ENCODE measurements around the gene ODAD2. TPM values are rescaled to one million over a fixed set of nuclear protein-coding genes. Genes with fewer than 3 reads are reported as not detected.

ODAD2 gene
- total and polyA plus RNA-seq, 2 donors (not counting 1 experiment from before 2014, with no cell fraction given), result not detected

DNA sequence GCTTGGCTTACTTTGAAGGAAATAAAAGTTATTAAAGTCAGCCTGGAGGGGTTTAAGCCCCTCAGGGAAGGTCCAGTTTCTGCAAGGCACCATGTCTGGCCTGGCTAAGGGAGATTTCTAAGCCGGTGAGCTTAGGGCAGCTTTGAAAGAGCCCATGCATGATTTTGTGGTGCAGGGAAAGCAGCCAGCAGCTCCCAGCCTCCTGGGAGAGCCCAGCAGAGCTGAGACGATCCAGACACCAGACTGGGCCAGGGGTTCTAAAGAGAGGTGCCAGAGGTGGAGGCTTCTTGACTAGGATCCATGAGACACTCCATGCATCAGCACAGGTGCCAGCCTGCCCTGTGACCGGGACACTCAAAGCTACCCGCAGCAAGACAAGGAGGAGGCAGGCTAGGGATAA, 193.7 kb downstream of the ODAD2 start:
- no peak overlapping the region for H3K4me3 ChIP-seq (ENCODE audit: control extremely low read depth in 1 of 5, extremely low read depth in 1 of 5, insufficient read depth in 1 of 5, low read depth in 2 of 5, low read length in 4 of 5)
- Mint-ChIP-seq H3K27ac (no peak overlapping the region), H3K4me1 (no peaks in the 10 kb centered on the region), H3K4me3 (no peak overlapping the region), H3K9me3 (ENCODE audit: insufficient read depth) (no peaks in the 10 kb centered on the region), H3K27me3 (peaks cover 4% of the 10 kb centered on the region)
- no peak overlapping the region for H3K27ac ChIP-seq (ENCODE audit: low read length in 2 of 2)
- no peak overlapping the region for H3K4me2 ChIP-seq (replicated peaks; ENCODE audit: low read depth, low read length, poor library complexity, severe bottlenecking)
- CTCF ChIA-PET, result no interaction called here
- no peaks in the 10 kb centered on the region for H3K79me2 ChIP-seq (ENCODE audit: control insufficient read depth, insufficient read depth, low read length)
- H3K4me1 ChIP-seq (ENCODE audit: control insufficient read depth in 2 of 2, insufficient read depth in 2 of 2, low read length in 2 of 2), result no peaks in the 10 kb centered on the region
- TF ChIP-seq, protein P1, sequence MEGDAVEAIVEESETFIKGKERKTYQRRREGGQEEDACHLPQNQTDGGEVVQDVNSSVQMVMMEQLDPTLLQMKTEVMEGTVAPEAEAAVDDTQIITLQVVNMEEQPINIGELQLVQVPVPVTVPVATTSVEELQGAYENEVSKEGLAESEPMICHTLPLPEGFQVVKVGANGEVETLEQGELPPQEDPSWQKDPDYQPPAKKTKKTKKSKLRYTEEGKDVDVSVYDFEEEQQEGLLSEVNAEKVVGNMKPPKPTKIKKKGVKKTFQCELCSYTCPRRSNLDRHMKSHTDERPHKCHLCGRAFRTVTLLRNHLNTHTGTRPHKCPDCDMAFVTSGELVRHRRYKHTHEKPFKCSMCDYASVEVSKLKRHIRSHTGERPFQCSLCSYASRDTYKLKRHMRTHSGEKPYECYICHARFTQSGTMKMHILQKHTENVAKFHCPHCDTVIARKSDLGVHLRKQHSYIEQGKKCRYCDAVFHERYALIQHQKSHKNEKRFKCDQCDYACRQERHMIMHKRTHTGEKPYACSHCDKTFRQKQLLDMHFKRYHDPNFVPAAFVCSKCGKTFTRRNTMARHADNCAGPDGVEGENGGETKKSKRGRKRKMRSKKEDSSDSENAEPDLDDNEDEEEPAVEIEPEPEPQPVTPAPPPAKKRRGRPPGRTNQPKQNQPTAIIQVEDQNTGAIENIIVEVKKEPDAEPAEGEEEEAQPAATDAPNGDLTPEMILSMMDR (IDR thresholded peaks at IDR 0.05), result no peak
- no peak for TF ChIP-seq EZH2 (IDR thresholded peaks at IDR 0.05; ENCODE audit: borderline replicate concordance, insufficient read depth, low read depth, low read length, poor library complexity, severe bottlenecking)
- H3K27me3 ChIP-seq (replicated peaks in 1 of 4; ENCODE audit: control extremely low read depth in 1 of 4, control insufficient read depth in 3 of 4, insufficient read depth in 4 of 4, low read length in 3 of 4), result peaks cover 0 to 4% (median 0%) of the 10 kb centered on the region in 4 experiments
- H4K20me1 ChIP-seq (ENCODE audit: control insufficient read depth, insufficient read depth, low read length, poor library complexity, severe bottlenecking), result no peaks in the 10 kb centered on the region
- 78% methylated on average over 2 of the region's 4 CpGs for WGBS (ENCODE audit: insufficient coverage)
- POLR2A ChIA-PET, result no interaction called here
- DNase-seq, result no peak
- H3K9me3 ChIP-seq (ENCODE audit: control extremely low read depth in 1 of 3, control insufficient read depth in 2 of 3, insufficient read depth in 1 of 3, low read length in 2 of 3), result peaks cover 0 to 3% (median 0%) of the 10 kb centered on the region in 3 donors
- no peak for ATAC-seq (ENCODE audit: low read depth)
- H3K36me3 ChIP-seq (replicated peaks in 1 of 2; ENCODE audit: control extremely low read depth in 1 of 2, control insufficient read depth in 1 of 2, extremely low read depth in 1 of 2, insufficient read depth in 2 of 2, low read length in 1 of 2), result no peaks in the 10 kb centered on the region
- no peak overlapping the region for H3K9ac ChIP-seq (ENCODE audit: low read length)
- intact Hi-C loops (cut with micrococcal nuclease), result no loop called here
- H2AFZ ChIP-seq (ENCODE audit: insufficient read depth, low read depth, low read length, poor library complexity, severe bottlenecking), result no peak overlapping the region

DNA sequence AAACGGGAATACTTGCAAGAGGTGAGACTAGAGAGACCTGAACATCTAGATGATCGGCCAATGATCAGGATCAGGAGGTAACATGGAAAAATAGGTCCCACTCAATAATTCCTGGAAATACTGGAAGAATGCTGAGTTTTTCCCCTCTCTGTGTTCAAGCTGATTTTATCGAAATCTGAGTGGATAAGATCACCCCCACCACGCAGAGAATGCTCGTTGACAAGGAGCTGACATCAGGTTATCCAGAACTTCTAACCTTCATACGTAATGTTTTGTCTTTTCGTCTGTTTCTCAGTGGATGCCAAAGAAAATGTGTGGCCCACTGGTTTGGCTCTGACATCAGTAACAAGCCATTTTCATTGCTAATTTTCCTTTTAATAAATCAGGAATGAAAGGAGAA, 194.7 kb downstream of the ODAD2 start:
- ATAC-seq (ENCODE audit: low read depth) (no peak), DNase-seq (no peak)
- Mint-ChIP-seq H3K27me3 (peaks cover 4% of the 10 kb centered on the region), H3K27ac (no peak overlapping the region), H3K4me3 (no peak overlapping the region), H3K9me3 (ENCODE audit: insufficient read depth) (no peaks in the 10 kb centered on the region), H3K4me1 (no peaks in the 10 kb centered on the region)
- Histone ChIP-seq H3K79me2 (ENCODE audit: control insufficient read depth, insufficient read depth, low read length) (no peaks in the 10 kb centered on the region), H2AFZ (ENCODE audit: insufficient read depth, low read depth, low read length, poor library complexity, severe bottlenecking) (no peak overlapping the region), H3K27ac (ENCODE audit: low read length in 2 of 2) (no peak overlapping the region), H3K9ac (ENCODE audit: low read length) (no peak overlapping the region), H3K9me3 (ENCODE audit: control extremely low read depth in 1 of 3, control insufficient read depth in 2 of 3, insufficient read depth in 1 of 3, low read length in 2 of 3) (peaks cover 0 to 3% (median 0%) of the 10 kb centered on the region in 3 donors), H3K36me3 (replicated peaks in 1 of 2; ENCODE audit: control extremely low read depth in 1 of 2, control insufficient read depth in 1 of 2, extremely low read depth in 1 of 2, insufficient read depth in 2 of 2, low read length in 1 of 2) (no peaks in the 10 kb centered on the region), H4K20me1 (ENCODE audit: control insufficient read depth, insufficient read depth, low read length, poor library complexity, severe bottlenecking) (no peaks in the 10 kb centered on the region), H3K4me2 (replicated peaks; ENCODE audit: low read depth, low read length, poor library complexity, severe bottlenecking) (no peak overlapping the region), H3K27me3 (replicated peaks in 1 of 4; ENCODE audit: control extremely low read depth in 1 of 4, control insufficient read depth in 3 of 4, insufficient read depth in 4 of 4, low read length in 3 of 4) (peaks cover 0 to 4% (median 0%) of the 10 kb centered on the region in 4 experiments), H3K4me3 (ENCODE audit: control extremely low read depth in 1 of 5, extremely low read depth in 1 of 5, insufficient read depth in 1 of 5, low read depth in 2 of 5, low read length in 4 of 5) (no peak overlapping the region), H3K4me1 (ENCODE audit: control insufficient read depth in 2 of 2, insufficient read depth in 2 of 2, low read length in 2 of 2) (no peaks in the 10 kb centered on the region)
- WGBS (ENCODE audit: insufficient coverage), result 100% methylated on average over 5 of the region's 7 CpGs
- TF ChIP-seq, protein P1 (IDR thresholded peaks at IDR 0.05), result no peak
- TF ChIP-seq EZH2 (IDR thresholded peaks at IDR 0.05; ENCODE audit: borderline replicate concordance, insufficient read depth, low read depth, low read length, poor library complexity, severe bottlenecking), result no peak
- intact Hi-C loops (cut with micrococcal nuclease), result no loop called here
- ChIA-PET CTCF (no interaction called here), POLR2A (no interaction called here)

Measured in B cell (primary cell).